Fibroblast of mammary gland (primary cell): ENCODE measurements around the gene NRG3.

Experiments
- DNase-seq: peaks from one replicate; pipeline ENCODE4 v3.0.0-alpha.2; 2010; ENCODE audit warnings: low read depth
- H3K4me3 ChIP-seq: 2 replicates; pipeline ENCODE4 v1.5.1; 2011; ENCODE audit warnings: low read depth, mild to moderate bottlenecking, low read length, moderate library complexity; ENCODE audit not compliant: control insufficient read depth
- CTCF ChIP-seq: conservative IDR thresholded peaks from 2 replicates; pipeline ENCODE4 v1.5.1; 2011; ENCODE audit warnings: low read depth, low read length, inconsistent platforms; ENCODE audit not compliant: control insufficient read depth, insufficient read depth

The NRG3 gene

GRCh38 chr10:81996927-81997326 is 121.9 kb downstream of the NRG3 start:
- no peak for TF ChIP-seq CTCF
- no peak overlapping the region for H3K4me3 ChIP-seq
- no peak for DNase-seq

GRCh38 chr10:82020999-82021398 is 146.0 kb downstream of the NRG3 start:
- H3K4me3 ChIP-seq: no peak overlapping the region
- TF ChIP-seq CTCF: no peak
- DNase-seq: no peak

GRCh38 chr10:82027711-82028110 is 152.7 kb downstream of the NRG3 start:
- no peak for TF ChIP-seq CTCF
- DNase-seq: no peak
- H3K4me3 ChIP-seq: no peak overlapping the region

- no peak for DNase-seq
- TF ChIP-seq CTCF: no peak
- no peak overlapping the region for H3K4me3 ChIP-seq
These were observed 162.1 kb downstream of the NRG3 start for GRCh38 chr10:82037076-82037475.

- TF ChIP-seq CTCF: no peak
- DNase-seq: no peak
- H3K4me3 ChIP-seq: no peak overlapping the region
These were observed 163.6 kb downstream of the NRG3 start for GRCh38 chr10:82038587-82038986.

- H3K4me3 ChIP-seq: no peak overlapping the region
- DNase-seq: no peak
- no peak for TF ChIP-seq CTCF
These were observed 165.3 kb downstream of the NRG3 start for GRCh38 chr10:82040336-82040735.

GRCh38 chr10:82041018-82041417 is 166.0 kb downstream of the NRG3 start:
- no peak for TF ChIP-seq CTCF
- DNase-seq: no peak
- H3K4me3 ChIP-seq: no peak overlapping the region
